Effector memory CD8-positive, alpha-beta T cell (primary cell): Measurements from ENCODE around the gene PIK3CG.
"Not testable (repeated sequence)": the region's sequence is repeated elsewhere in the genome, so short reads cannot be mapped to it uniquely, and the experiment has no call there.

Source experiments
- ATAC-seq: fragments of 150-1000 bp; cut with Tn5 transposase; replicated peaks from 2 replicates; pipeline ENCODE4 v1.10.0; 2021; ENCODE audit warnings: mild to moderate bottlenecking, moderate library complexity
- DNase-seq, 3 experiments: peaks; one replicate each; pipeline ENCODE4 v3.0.0; 2021
- H3K27ac Mint-ChIP-seq, 2 donors: one replicate each; pipeline ENCODE4 v1.8.0; 2022; ENCODE audit warnings: mild to moderate bottlenecking in 2 of 2, mixed read lengths in 2 of 2, moderate library complexity in 2 of 2
- H3K27me3 Mint-ChIP-seq, 2 donors: one replicate each; pipeline ENCODE4 v1.8.0; 2022; ENCODE audit warnings: mixed read lengths in 2 of 2
- H3K36me3 Mint-ChIP-seq: one replicate; pipeline ENCODE4 v1.8.0; 2022; ENCODE audit warnings: mild to moderate bottlenecking, moderate library complexity, mixed read lengths; ENCODE audit not compliant: insufficient read depth
- H3K4me1 Mint-ChIP-seq, 2 donors: one replicate each; pipeline ENCODE4 v1.8.0; 2022; ENCODE audit warnings: low read depth in 2 of 2, mixed read lengths in 2 of 2
- H3K4me3 Mint-ChIP-seq, 2 donors: one replicate each; pipeline ENCODE4 v1.8.0; 2022; ENCODE audit warnings: mild to moderate bottlenecking in 2 of 2, mixed read lengths in 2 of 2, moderate library complexity in 2 of 2
- H3K9me3 Mint-ChIP-seq, 2 donors: one replicate each; pipeline ENCODE4 v1.8.0; 2022; ENCODE audit warnings: mixed read lengths in 2 of 2

PIK3CG gene

GRCh38 chr7:106947244-106947728 lies 82.2 kb downstream of the PIK3CG start:
- H3K27ac Mint-ChIP-seq = no peak overlapping the region
- ATAC-seq = peak; percentile 54
- H3K4me1 Mint-ChIP-seq = no peaks in the 10 kb centered on the region
- H3K9me3 Mint-ChIP-seq = no peaks in the 10 kb centered on the region
- peak; percentile 5 to 16 (median 16) for DNase-seq
- H3K27me3 Mint-ChIP-seq = peaks cover 0 to 10% of the 10 kb centered on the region in 2 donors
- H3K36me3 Mint-ChIP-seq = no peaks in the 10 kb centered on the region
- H3K4me3 Mint-ChIP-seq = no peak overlapping the region

- Mint-ChIP-seq H3K9me3 (peaks cover 0 to 7% of the 10 kb centered on the region in 2 donors), H3K27ac (no peak overlapping the region), H3K4me3 (no peak overlapping the region), H3K36me3 (no peaks in the 10 kb centered on the region), H3K4me1 (no peaks in the 10 kb centered on the region), H3K27me3 (peaks cover 0 to 10% of the 10 kb centered on the region in 2 donors)
- DNase-seq (no peak), ATAC-seq (no peak)
These were observed 87.0 kb downstream of the PIK3CG start for GRCh38 chr7:106952001-106952657.

GRCh38 chr7:106952658-106953231 lies 87.7 kb downstream of the PIK3CG start:
- Mint-ChIP-seq H3K9me3 (peaks cover 0 to 7% of the 10 kb centered on the region in 2 donors), H3K4me1 (no peaks in the 10 kb centered on the region), H3K27ac (no peak overlapping the region), H3K27me3 (peaks cover 0 to 10% of the 10 kb centered on the region in 2 donors), H3K4me3 (no peak overlapping the region), H3K36me3 (no peaks in the 10 kb centered on the region)
- ATAC-seq = no peak
- no peak for DNase-seq

- H3K36me3 Mint-ChIP-seq = no peaks in the 10 kb centered on the region
- H3K4me1 Mint-ChIP-seq = no peaks in the 10 kb centered on the region
- ATAC-seq = no peak
- H3K9me3 Mint-ChIP-seq = peaks cover 0 to 7% of the 10 kb centered on the region in 2 donors
- no peak overlapping the region for H3K27ac Mint-ChIP-seq
- H3K27me3 Mint-ChIP-seq = no peaks in the 10 kb centered on the region
- no peak for DNase-seq
- H3K4me3 Mint-ChIP-seq = no peak overlapping the region
These were observed 89.8 kb downstream of the PIK3CG start for GRCh38 chr7:106954840-106955239.

GRCh38 chr7:106955857-106956256 lies 90.8 kb downstream of the PIK3CG start:
- ATAC-seq, H3K4me3 Mint-ChIP-seq, H3K4me1 Mint-ChIP-seq, H3K27ac Mint-ChIP-seq, H3K27me3 Mint-ChIP-seq, DNase-seq, H3K9me3 Mint-ChIP-seq, H3K36me3 Mint-ChIP-seq: not testable (repeated sequence)
